ENCODE measurements around the gene TMEM150B.

GRCh38 chr19:55322204-55322885, 2.8 kb downstream of the TMEM150B start:
- TF ChIP-seq CTCF (IDR thresholded peaks at IDR 0.05) = no peak
- no peak for TF ChIP-seq EZH2 (IDR thresholded peaks at IDR 0.05; ENCODE audit: borderline replicate concordance, insufficient read depth, low read depth, low read length, poor library complexity, severe bottlenecking)
